Aorta (tissue), 5 donors: ENCODE measurements around the gene MAD1L1. TPM values are rescaled to one million over a fixed set of nuclear protein-coding genes. Genes with fewer than 3 reads are reported as not detected.

Experiments used
- ATAC-seq: fragments of 200-7000 bp; cut with Tn5 transposase; one replicate; pipeline ENCODE4 v1.9.1; 2022; ENCODE audit warnings: moderate library complexity; ENCODE audit not compliant: low FRiP score
- DNase-seq, 2 donors: peaks; one replicate each; pipeline ENCODE4 v3.0.0-alpha.2; 2020
- H3K27ac ChIP-seq, 2 donors: one replicate each; pipeline ENCODE4 v1.5.1; 2013; ENCODE audit warnings: low read length in 2 of 2, mild to moderate bottlenecking in 2 of 2, moderate library complexity in 2 of 2, control low read depth in 1 of 2, inconsistent platforms in 1 of 2, low read depth in 1 of 2
- H3K27me3 ChIP-seq, 2 donors: one replicate each; pipeline ENCODE4 v1.6.1; 2013; ENCODE audit warnings: control low read depth in 1 of 2, low read length in 1 of 2, mild to moderate bottlenecking in 1 of 2, moderate library complexity in 1 of 2; ENCODE audit not compliant: insufficient read depth in 2 of 2, control insufficient read depth in 1 of 2
- H3K36me3 ChIP-seq, 2 donors: one replicate each; pipeline ENCODE4 v1.6.1; 2013; ENCODE audit warnings: control low read depth in 1 of 2, low read length in 1 of 2, mild to moderate bottlenecking in 1 of 2; ENCODE audit not compliant: insufficient read depth in 2 of 2, control insufficient read depth in 1 of 2
- H3K4me1 ChIP-seq, 2 donors: one replicate each; pipeline ENCODE4 v1.6.1; 2013; ENCODE audit warnings: low read length in 2 of 2, control low read depth in 1 of 2, mild to moderate bottlenecking in 1 of 2, moderate library complexity in 1 of 2; ENCODE audit not compliant: insufficient read depth in 2 of 2, control insufficient read depth in 1 of 2
- H3K4me3 ChIP-seq, 2 donors: one replicate each; pipeline ENCODE4 v1.5.1; 2013; ENCODE audit warnings: low read length in 2 of 2, control low read depth in 1 of 2, mild to moderate bottlenecking in 1 of 2
- H3K9me3 ChIP-seq: one replicate; pipeline ENCODE4 v1.6.1; 2013; ENCODE audit warnings: mild to moderate bottlenecking, low read length; ENCODE audit not compliant: control insufficient read depth
- WGBS, 2 donors: extraction: QIAGEN DNeasy Blood & Tissue Kit; methylation state at CpG; one replicate each; pipeline ENCODE4 v1.1.7; 2013; 5-methylcytosine and 5-hydroxymethylcytosine counted together
- intact Hi-C, 2 donors: fragments of 100-400 bp; cut with DNase I; formaldehyde crosslinking; loops; one replicate each; pipeline versions ENCODE4 v1.14.2 to v1.15.0; 2022
- polyA plus RNA-seq, 2 donors: library from polyadenylated mRNA; stranded (reverse); fragments of 200-250 nt; gene quantifications; one replicate each; pipeline ENCODE4 v1.2.3, GENCODE V29; 2013
- total RNA-seq, 2 donors: library from RNA; stranded (reverse); fragmentation: NEBNext Ultra II Directional; extraction: Animal tissue kit (Norgen Biotek cat#: 25700); gene quantifications; one replicate each; pipeline ENCODE4 v1.2.1, GENCODE V29; 2021
- donor health status: healthy with polysubstance abuse.
- donor health status: Bipolar disorder and iron deficiency.
- donor health status: DM: no; HTN: no; CAD: no.
- donor health status: DM: no; HTN: no; CAD: no.
- donor health status: DM: yes; HTN: yes; CAD: no.

MAD1L1 gene
- total and polyA plus RNA-seq, 4 donors = 14.8 to 35.8 (median 20.2) TPM

- Histone ChIP-seq H3K4me1 (no peaks in the 10 kb centered on the region), H3K9me3 (no peaks in the 10 kb centered on the region), H3K4me3 (no peak overlapping the region), H3K27me3 (no peaks in the 10 kb centered on the region), H3K27ac (no peak overlapping the region), H3K36me3 (no peaks in the 10 kb centered on the region)
- intact Hi-C loops = no loop called here
- WGBS, 2 donors = 91 to 93% methylated on average over 22 of the region's 22 CpGs
- DNase-seq (peak; percentile 38 to 68), ATAC-seq (no peak)
Observed at GRCh38 chr7:1814089-1814811, 418.5 kb downstream of the MAD1L1 start.

- Histone ChIP-seq H3K4me3 (no peak overlapping the region), H3K27ac (no peak overlapping the region), H3K27me3 (no peaks in the 10 kb centered on the region), H3K9me3 (no peaks in the 10 kb centered on the region), H3K4me1 (no peaks in the 10 kb centered on the region), H3K36me3 (no peaks in the 10 kb centered on the region)
- no peak for ATAC-seq
- intact Hi-C loops = no loop called here
- DNase-seq = peak; percentile 44 to 67
- 94 to 96% methylated on average over 13 to 18 of the region's 18 CpGs for WGBS, 2 donors
Observed at GRCh38 chr7:1813394-1814088, 419.2 kb downstream of the MAD1L1 start.

- H3K4me1 ChIP-seq = no peaks in the 10 kb centered on the region
- peak; percentile 38 to 71 for DNase-seq
- H3K4me3 ChIP-seq = no peak overlapping the region
- no peak overlapping the region for H3K27ac ChIP-seq
- 69 to 71% methylated on average over 33 of the region's 33 CpGs for WGBS, 2 donors
- no peak for ATAC-seq
- H3K27me3 ChIP-seq = no peaks in the 10 kb centered on the region
- no peaks in the 10 kb centered on the region for H3K9me3 ChIP-seq
- H3K36me3 ChIP-seq = no peaks in the 10 kb centered on the region
- intact Hi-C loops = no loop called here
Observed at GRCh38 chr7:1812509-1813393, 420.0 kb downstream of the MAD1L1 start.

GRCh38 chr7:1811850-1812508 lies 420.8 kb downstream of the MAD1L1 start:
- Histone ChIP-seq H3K27me3 (no peaks in the 10 kb centered on the region), H3K36me3 (no peaks in the 10 kb centered on the region), H3K4me3 (no peak overlapping the region), H3K9me3 (no peaks in the 10 kb centered on the region), H3K4me1 (no peaks in the 10 kb centered on the region), H3K27ac (no peak overlapping the region)
- peak; percentile 20 to 25 for DNase-seq
- 16% methylated on average over 9 of the region's 9 CpGs for WGBS, 2 donors
- ATAC-seq = no peak
- intact Hi-C loops = no loop called here

GRCh38 chr7:1810961-1811849 lies 421.5 kb downstream of the MAD1L1 start:
- H3K36me3 ChIP-seq = no peaks in the 10 kb centered on the region
- no peaks in the 10 kb centered on the region for H3K9me3 ChIP-seq
- no peak overlapping the region for H3K27ac ChIP-seq
- intact Hi-C loops = no loop called here
- DNase-seq (peak; percentile 49 to 61), ATAC-seq (no peak)
- WGBS, 2 donors = 21 to 22% methylated on average over 25 of the region's 25 CpGs
- no peak overlapping the region for H3K4me3 ChIP-seq
- H3K4me1 ChIP-seq = no peaks in the 10 kb centered on the region
- no peaks in the 10 kb centered on the region for H3K27me3 ChIP-seq

GRCh38 chr7:1810521-1810920 lies 422.2 kb downstream of the MAD1L1 start:
- no peak overlapping the region for H3K4me3 ChIP-seq
- no peaks in the 10 kb centered on the region for H3K4me1 ChIP-seq
- H3K27ac ChIP-seq = no peak overlapping the region
- peak; percentile 32 to 67 for DNase-seq
- H3K27me3 ChIP-seq = no peaks in the 10 kb centered on the region
- WGBS, 2 donors = 41 to 43% methylated on average over 16 of the region's 16 CpGs
- no peak for ATAC-seq
- H3K36me3 ChIP-seq = no peaks in the 10 kb centered on the region
- intact Hi-C loops = no loop called here
- no peaks in the 10 kb centered on the region for H3K9me3 ChIP-seq

- 95 to 96% methylated on average over 29 of the region's 29 CpGs for WGBS, 2 donors
- Histone ChIP-seq H3K4me3 (no peak overlapping the region), H3K9me3 (no peaks in the 10 kb centered on the region), H3K36me3 (no peaks in the 10 kb centered on the region), H3K27me3 (no peaks in the 10 kb centered on the region), H3K27ac (no peak overlapping the region), H3K4me1 (no peaks in the 10 kb centered on the region)
- DNase-seq (peak; percentile 43 to 71), ATAC-seq (no peak)
- intact Hi-C loops = no loop called here
Observed at GRCh38 chr7:1809601-1810258, 423.0 kb downstream of the MAD1L1 start.
